SK-N-SH (cell line): ENCODE data around the gene SHISA8. TPM values are rescaled to one million over a fixed set of nuclear protein-coding genes. Genes with fewer than 3 reads are reported as not detected.

Experiments used
- CTCF ChIA-PET: fragments of 300-600, 350-600 bp; formaldehyde crosslinking; extraction: SDS; loops from one replicate; lab custom pipeline; 2021; lab: Yijun Ruan, JAX
- POLR2A ChIA-PET: fragments of 350-600 bp; sonication (Branson Sonifier 250); formaldehyde crosslinking; extraction: SDS; loops from one replicate; lab custom pipeline; 2020; ENCODE audit warnings: antibody characterized with exemption, inconsistent platforms; lab: Yijun Ruan, JAX
- DNase-seq: peaks from one replicate; pipeline ENCODE4 v3.0.0; 2012
- H2AFZ ChIP-seq: fragments of 200-600 bp; sonication (generic); 2 replicates; pipeline ENCODE4 v1.8.1; 2016; ENCODE audit warnings: antibody characterized with exemption, mild to moderate bottlenecking, low read depth
- H3F3A ChIP-seq: fragments of 200-600 bp; sonication (generic); replicated peaks from 2 replicates; pipeline ENCODE3; 2016; ENCODE audit warnings: antibody characterized with exemption, mild to moderate bottlenecking; ENCODE audit not compliant: insufficient read depth
- H3K27ac ChIP-seq, 2 experiments: fragments of 200-500 bp in 1 of 2; fragments of 200-600 bp in 1 of 2; sonication (Bioruptor generic) in 1 of 2; sonication (generic), shearing (Covaris generic) in 1 of 2; 2 replicates each; pipeline versions ENCODE4 v1.5.1 to v1.6.1; 2014 to 2016; ENCODE audit warnings: low read depth in 2 of 2, inconsistent platforms in 1 of 2, low read length in 1 of 2, mild to moderate bottlenecking in 1 of 2, mixed read lengths in 1 of 2
- H3K27me3 ChIP-seq: fragments of 200-600 bp; sonication (generic), shearing (Covaris generic); 2 replicates; pipeline ENCODE4 v1.6.1; 2016; ENCODE audit warnings: mixed run types; ENCODE audit not compliant: insufficient read depth
- H3K36me3 ChIP-seq, 2 experiments: fragments of 200-500 bp in 1 of 2; fragments of 200-600 bp in 1 of 2; sonication (Bioruptor generic) in 1 of 2; sonication (generic) in 1 of 2; replicated peaks in 1 of 2; 2 replicates each; pipeline versions ENCODE3 to v1.5.1; 2014 to 2016; ENCODE audit warnings: low read length in 1 of 2, mild to moderate bottlenecking in 1 of 2; ENCODE audit not compliant: insufficient read depth in 2 of 2, control insufficient read depth in 1 of 2
- H3K4me1 ChIP-seq, 2 experiments: fragments of 200-500 bp in 1 of 2; fragments of 200-600 bp in 1 of 2; sonication (Bioruptor generic) in 1 of 2; sonication (generic), shearing (Covaris generic) in 1 of 2; 2 replicates each; pipeline versions ENCODE4 v1.5.1 to v1.6.1; 2014 to 2016; ENCODE audit warnings: low read depth in 1 of 2, low read length in 1 of 2, mixed run types in 1 of 2; ENCODE audit not compliant: insufficient read depth in 2 of 2, control insufficient read depth in 1 of 2
- H3K4me2 ChIP-seq: fragments of 200-600 bp; sonication (generic), shearing (Covaris generic); 2 replicates; pipeline ENCODE4 v1.6.1; 2017; ENCODE audit warnings: mixed run types
- H3K4me3 ChIP-seq, 2 experiments: fragments of 200-500 bp in 1 of 2; fragments of 200-600 bp in 1 of 2; sonication (Bioruptor generic) in 1 of 2; sonication (generic), shearing (Covaris generic) in 1 of 2; 2 replicates each; pipeline versions ENCODE4 v1.5.1 to v1.8.1; 2014 to 2016; ENCODE audit warnings: low read depth in 2 of 2, inconsistent platforms in 1 of 2, low read length in 1 of 2, mild to moderate bottlenecking in 1 of 2, mixed read lengths in 1 of 2, moderate library complexity in 1 of 2
- H3K79me2 ChIP-seq: fragments of 200-600 bp; sonication (generic); 2 replicates; pipeline ENCODE4 v1.8.1; 2017; ENCODE audit warnings: mild to moderate bottlenecking; ENCODE audit not compliant: insufficient read depth
- H3K9ac ChIP-seq: fragments of 200-600 bp; sonication (generic); 2 replicates; pipeline ENCODE4 v1.6.1; 2017; ENCODE audit warnings: mixed run types
- H3K9me2 ChIP-seq: fragments of 200-600 bp; sonication (generic); 2 replicates; pipeline ENCODE4 v1.6.1; 2017; ENCODE audit warnings: mixed run types
- H3K9me3 ChIP-seq: fragments of 200-600 bp; sonication (generic); 2 replicates; pipeline ENCODE4 v1.6.1; 2017; ENCODE audit warnings: mixed run types, mild to moderate bottlenecking, moderate library complexity
- H4K20me1 ChIP-seq: fragments of 200-600 bp; sonication (generic); 2 replicates; pipeline ENCODE4 v1.6.1; 2017; ENCODE audit warnings: mild to moderate bottlenecking, mixed run types; ENCODE audit not compliant: insufficient read depth
- EP300 ChIP-seq, 2 experiments: IDR thresholded peaks; 2 replicates each; pipeline versions ENCODE4 v1.4.0 to v1.6.1; 2012; ENCODE audit warnings: borderline replicate concordance in 1 of 2, low read depth in 1 of 2, low read length in 1 of 2
- FOSL2 ChIP-seq: IDR thresholded peaks from 2 replicates; pipeline ENCODE4 v1.4.0; 2012; ENCODE audit warnings: low read depth, mild to moderate bottlenecking, moderate library complexity, borderline replicate concordance
- FOXJ3 ChIP-seq: sonication (generic); formaldehyde crosslinking; IDR thresholded peaks from 2 replicates; pipeline ENCODE4 v1.5.1; 2020; ENCODE audit warnings: mild to moderate bottlenecking, missing genetic modification reagents
- FOXM1 ChIP-seq: IDR thresholded peaks from 2 replicates; pipeline ENCODE4 v1.4.0; 2012; ENCODE audit warnings: low read depth, mild to moderate bottlenecking
- GABPA ChIP-seq: IDR thresholded peaks from 2 replicates; pipeline ENCODE4 v1.4.0; 2012; ENCODE audit warnings: low read depth, mild to moderate bottlenecking
- GATA2 ChIP-seq: sonication (generic); formaldehyde crosslinking; IDR thresholded peaks from 2 replicates; pipeline ENCODE4 v1.5.0; 2020; ENCODE audit warnings: mild to moderate bottlenecking, missing genetic modification reagents
- MAX ChIP-seq: IDR thresholded peaks from 2 replicates; pipeline ENCODE4 v1.4.0; 2012; ENCODE audit warnings: low read depth
- MEF2A ChIP-seq: IDR thresholded peaks from 2 replicates; pipeline ENCODE4 v1.4.0; 2012; ENCODE audit warnings: low read depth, borderline replicate concordance
- MXI1 ChIP-seq: IDR thresholded peaks from 2 replicates; pipeline ENCODE4 v1.6.1; 2012; ENCODE audit warnings: mild to moderate bottlenecking, low read depth, low read length, improper control_type of control experiment
- RCOR1 ChIP-seq: fragments of 150-350 bp; IDR thresholded peaks from 2 replicates; pipeline ENCODE4 v1.6.1; 2017; ENCODE audit warnings: antibody characterized with exemption, low read length
- REST ChIP-seq: IDR thresholded peaks from 2 replicates; pipeline ENCODE4 v1.6.1; 2012; ENCODE audit warnings: mild to moderate bottlenecking, low read depth, low read length, moderate library complexity
- RFX5 ChIP-seq: IDR thresholded peaks from 2 replicates; pipeline ENCODE4 v1.6.1; 2012; ENCODE audit warnings: mild to moderate bottlenecking, improper control_type of control experiment, low read length
- RXRA ChIP-seq: IDR thresholded peaks from 2 replicates; pipeline ENCODE4 v1.4.0; 2012; ENCODE audit warnings: low read depth, mild to moderate bottlenecking, borderline replicate concordance
- SMC3 ChIP-seq: IDR thresholded peaks from 2 replicates; pipeline ENCODE4 v1.6.1; 2012; ENCODE audit warnings: low read depth, low read length, improper control_type of control experiment
- TEAD4 ChIP-seq: IDR thresholded peaks from 2 replicates; pipeline ENCODE4 v1.4.0; 2012; ENCODE audit warnings: mild to moderate bottlenecking, borderline replicate concordance; ENCODE audit not compliant: insufficient read depth
- USF1 ChIP-seq: IDR thresholded peaks from 2 replicates; pipeline ENCODE4 v1.4.0; 2012; ENCODE audit warnings: low read depth, borderline replicate concordance
- WGBS: methylation state at CpG from one replicate; pipeline ENCODE4 v1.1.6; 2017; ENCODE audit warnings: low lambda C conversion rate; 5-methylcytosine and 5-hydroxymethylcytosine counted together
- polyA plus RNA-seq, 3 experiments: library from polyadenylated mRNA; depleted of rRNA; stranded (reverse); fragments of >200 nt; gene quantifications; 2 replicates each; pipeline ENCODE4 v1.2.3, GENCODE V29; 2012

The SHISA8 gene
- polyA plus RNA-seq, 1 of the 3 experiments (the other 2 are of a cell fraction) = not detected

GRCh38 chr22:41900652-41901312, 14.1 kb downstream of the SHISA8 start:
- Histone ChIP-seq H3K4me2 (no peak overlapping the region), H3F3A (no peaks in the 10 kb centered on the region), H3K36me3 (peaks cover 0 to 6% of the 10 kb centered on the region in 2 experiments), H3K4me3 (no peak overlapping the region), H3K9me2 (no peaks in the 10 kb centered on the region), H3K4me1 (no peaks in the 10 kb centered on the region), H3K27me3 (no peaks in the 10 kb centered on the region), H3K79me2 (no peaks in the 10 kb centered on the region), H3K27ac (no peak overlapping the region), H2AFZ (no peak overlapping the region), H3K9ac (no peak overlapping the region), H3K9me3 (no peaks in the 10 kb centered on the region), H4K20me1 (no peaks in the 10 kb centered on the region)
- TF ChIP-seq GABPA (no peak), MXI1 (no peak), SMC3 (no peak), FOXM1 (no peak), RCOR1 (no peak), MAX (no peak), REST (no peak), RXRA (no peak)
- 100% methylated on average over 5 of the region's 8 CpGs for WGBS
- ChIA-PET CTCF (no interaction called here), POLR2A (no interaction called here)
- no peak for DNase-seq

- WGBS = 84% methylated on average over 4 of the region's 13 CpGs
- no peak overlapping the region for H3K4me3 ChIP-seq
- H3K9ac ChIP-seq = no peak overlapping the region
- H3K9me3 ChIP-seq = no peaks in the 10 kb centered on the region
- H3F3A ChIP-seq = no peaks in the 10 kb centered on the region
- ChIA-PET CTCF (no interaction called here), POLR2A (no interaction called here)
- TF ChIP-seq FOXJ3 (CRISPR knock-in tag) = no peak
- TF ChIP-seq USF1 = no peak
- TF ChIP-seq EP300 (IDR thresholded peaks at IDR 0.05; ENCODE audit: borderline replicate concordance in 1 of 2, low read depth in 1 of 2, low read length in 1 of 2) = no peak
- no peak for TF ChIP-seq TEAD4
- no peak for TF ChIP-seq GATA2 (CRISPR knock-in tag)
- no peak for TF ChIP-seq RCOR1
- no peak for TF ChIP-seq FOXM1
- no peak for TF ChIP-seq MXI1
- no peak for TF ChIP-seq RXRA
- TF ChIP-seq REST = no peak
- no peak for TF ChIP-seq MEF2A
- no peak for TF ChIP-seq FOSL2
- no peak for TF ChIP-seq GABPA
- TF ChIP-seq RFX5 = no peak
- H3K27ac ChIP-seq = no peak overlapping the region
- H3K36me3 ChIP-seq = peaks cover 0 to 6% of the 10 kb centered on the region in 2 experiments
- no peak for DNase-seq
- no peak overlapping the region for H2AFZ ChIP-seq
- H3K4me2 ChIP-seq = no peak overlapping the region
- H4K20me1 ChIP-seq = no peaks in the 10 kb centered on the region
- no peaks in the 10 kb centered on the region for H3K4me1 ChIP-seq
- H3K79me2 ChIP-seq = no peaks in the 10 kb centered on the region
- no peaks in the 10 kb centered on the region for H3K9me2 ChIP-seq
- H3K27me3 ChIP-seq = no peaks in the 10 kb centered on the region
These were observed 14.8 kb downstream of the SHISA8 start for GRCh38 chr22:41899992-41900651.
